ENCODE results near the gene PPP1R9A. TPM values are rescaled to one million over a fixed set of nuclear protein-coding genes. Genes with fewer than 3 reads are reported as not detected.

The PPP1R9A gene
- total RNA-seq, 2 donors from 2014 or later = 23.3 to 23.4 TPM

- TF ChIP-seq, protein P1, sequence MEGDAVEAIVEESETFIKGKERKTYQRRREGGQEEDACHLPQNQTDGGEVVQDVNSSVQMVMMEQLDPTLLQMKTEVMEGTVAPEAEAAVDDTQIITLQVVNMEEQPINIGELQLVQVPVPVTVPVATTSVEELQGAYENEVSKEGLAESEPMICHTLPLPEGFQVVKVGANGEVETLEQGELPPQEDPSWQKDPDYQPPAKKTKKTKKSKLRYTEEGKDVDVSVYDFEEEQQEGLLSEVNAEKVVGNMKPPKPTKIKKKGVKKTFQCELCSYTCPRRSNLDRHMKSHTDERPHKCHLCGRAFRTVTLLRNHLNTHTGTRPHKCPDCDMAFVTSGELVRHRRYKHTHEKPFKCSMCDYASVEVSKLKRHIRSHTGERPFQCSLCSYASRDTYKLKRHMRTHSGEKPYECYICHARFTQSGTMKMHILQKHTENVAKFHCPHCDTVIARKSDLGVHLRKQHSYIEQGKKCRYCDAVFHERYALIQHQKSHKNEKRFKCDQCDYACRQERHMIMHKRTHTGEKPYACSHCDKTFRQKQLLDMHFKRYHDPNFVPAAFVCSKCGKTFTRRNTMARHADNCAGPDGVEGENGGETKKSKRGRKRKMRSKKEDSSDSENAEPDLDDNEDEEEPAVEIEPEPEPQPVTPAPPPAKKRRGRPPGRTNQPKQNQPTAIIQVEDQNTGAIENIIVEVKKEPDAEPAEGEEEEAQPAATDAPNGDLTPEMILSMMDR (IDR thresholded peaks at IDR 0.05) = no peak
- Histone ChIP-seq H3K27me3 (no peaks in the 10 kb centered on the region), H3K4me3 (no peak overlapping the region), H3K9me3 (no peaks in the 10 kb centered on the region), H3K27ac (no peak overlapping the region), H3K4me1 (no peaks in the 10 kb centered on the region), H3K36me3 (no peaks in the 10 kb centered on the region)
- DNase-seq (ENCODE audit: low spot score) = no peak
Observed at GRCh38 chr7:94949532-94949931, 42.1 kb downstream of the PPP1R9A start.

- no peaks in the 10 kb centered on the region for H3K27me3 ChIP-seq
- DNase-seq (ENCODE audit: low spot score) = no peak
- no peaks in the 10 kb centered on the region for H3K36me3 ChIP-seq
- no peaks in the 10 kb centered on the region for H3K4me1 ChIP-seq
- no peaks in the 10 kb centered on the region for H3K9me3 ChIP-seq
- TF ChIP-seq, protein P1 (IDR thresholded peaks at IDR 0.05) = no peak
- H3K27ac ChIP-seq = no peak overlapping the region
- H3K4me3 ChIP-seq = no peak overlapping the region
Observed at GRCh38 chr7:94955807-94956206, 48.4 kb downstream of the PPP1R9A start.

DNA sequence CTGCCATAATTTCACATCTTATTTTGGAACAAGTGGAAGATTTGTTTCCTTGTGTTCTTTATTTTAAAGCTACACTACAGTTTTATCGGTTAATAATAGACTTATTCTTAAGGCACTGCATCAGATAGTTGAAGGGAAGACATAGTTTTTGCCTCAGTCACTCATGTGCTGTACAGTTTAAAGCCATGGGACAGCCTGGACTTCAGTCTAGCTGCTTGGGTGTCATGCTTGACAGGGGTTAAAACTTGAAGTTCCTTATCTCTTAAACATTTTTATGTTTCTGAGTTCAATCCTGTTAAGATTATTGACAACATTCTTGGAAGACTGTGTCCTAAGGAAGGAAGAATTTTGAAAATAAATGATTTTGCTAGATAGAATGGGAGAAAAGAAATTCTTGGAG is 49.7 kb downstream of the PPP1R9A start:
- no peak for DNase-seq (ENCODE audit: low spot score)
- TF ChIP-seq, protein P1 (IDR thresholded peaks at IDR 0.05) = no peak
- H3K4me3 ChIP-seq = no peak overlapping the region
- H3K9me3 ChIP-seq = no peaks in the 10 kb centered on the region
- no peaks in the 10 kb centered on the region for H3K36me3 ChIP-seq
- H3K27me3 ChIP-seq = no peaks in the 10 kb centered on the region
- H3K4me1 ChIP-seq = no peaks in the 10 kb centered on the region
- H3K27ac ChIP-seq = no peak overlapping the region

DNA sequence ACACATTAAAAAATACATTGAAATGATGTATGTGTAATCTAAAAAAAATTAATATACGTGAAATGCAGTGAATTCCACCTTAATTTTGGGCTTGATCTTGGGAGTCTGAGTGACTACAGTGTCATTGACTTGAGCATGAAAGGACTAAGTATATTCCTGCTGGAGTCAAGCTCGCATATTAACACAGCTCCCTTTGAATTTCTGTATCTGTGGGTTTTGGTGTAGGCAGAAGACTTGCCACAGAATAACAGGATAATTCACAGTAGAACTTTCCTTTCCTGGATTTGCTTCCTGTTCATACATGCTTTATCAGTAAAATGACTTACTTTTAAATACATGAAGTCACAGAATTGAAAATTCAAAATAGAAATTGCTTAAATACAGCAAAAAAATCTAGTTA is 55.3 kb downstream of the PPP1R9A start:
- Histone ChIP-seq H3K4me3 (no peak overlapping the region), H3K4me1 (no peaks in the 10 kb centered on the region), H3K9me3 (no peaks in the 10 kb centered on the region), H3K27ac (no peak overlapping the region), H3K27me3 (no peaks in the 10 kb centered on the region), H3K36me3 (no peaks in the 10 kb centered on the region)
- TF ChIP-seq, protein P1 (IDR thresholded peaks at IDR 0.05) = no peak
- no peak for DNase-seq (ENCODE audit: low spot score)

DNA sequence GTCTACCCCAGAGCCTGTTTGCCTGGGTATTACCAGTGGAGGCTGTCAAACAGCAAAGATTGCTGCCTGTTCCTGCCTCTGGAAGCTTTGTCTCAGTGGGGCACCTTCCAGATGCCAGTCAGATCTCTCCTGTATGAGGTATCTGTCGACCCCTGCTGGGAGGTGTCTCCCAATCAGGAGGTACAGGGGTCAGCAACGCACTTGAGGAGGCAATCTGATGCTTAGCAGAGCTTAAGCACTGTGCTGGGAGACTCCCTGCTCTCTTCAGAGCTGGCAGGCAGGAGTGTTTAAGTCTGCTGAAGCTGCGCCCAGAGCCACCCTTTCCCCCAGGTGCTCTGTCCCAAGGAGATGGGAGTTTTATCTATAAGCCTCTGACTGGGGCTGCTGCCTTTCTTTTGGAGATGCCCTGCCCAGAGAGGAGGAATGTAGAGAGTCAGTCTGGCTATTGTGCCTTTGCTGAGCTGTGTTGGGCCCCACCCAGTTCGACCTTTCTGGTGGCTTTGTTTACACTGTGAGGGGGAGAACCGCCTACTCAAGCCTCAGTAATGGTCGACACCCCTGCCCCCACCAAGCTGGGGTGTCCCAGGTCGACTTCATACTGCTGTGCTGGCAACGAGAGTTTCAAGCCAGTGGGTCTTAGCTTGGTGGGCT is 62.2 kb downstream of the PPP1R9A start:
- H3K36me3 ChIP-seq = no peaks in the 10 kb centered on the region
- TF ChIP-seq, protein P1 (IDR thresholded peaks at IDR 0.05) = no peak
- H3K9me3 ChIP-seq = no peaks in the 10 kb centered on the region
- no peak for DNase-seq (ENCODE audit: low spot score)
- no peaks in the 10 kb centered on the region for H3K27me3 ChIP-seq
- peaks cover 0 to 4% of the 10 kb centered on the region in 2 donors for H3K4me1 ChIP-seq
- H3K4me3 ChIP-seq = no peak overlapping the region
- no peak overlapping the region for H3K27ac ChIP-seq

GRCh38 chr7:94970085-94970576 is 62.7 kb downstream of the PPP1R9A start:
- Histone ChIP-seq H3K4me3 (no peak overlapping the region), H3K27me3 (no peaks in the 10 kb centered on the region), H3K27ac (no peak overlapping the region), H3K36me3 (no peaks in the 10 kb centered on the region), H3K9me3 (no peaks in the 10 kb centered on the region), H3K4me1 (peaks cover 0 to 5% of the 10 kb centered on the region in 2 donors)
- DNase-seq (ENCODE audit: low spot score) = no peak
- TF ChIP-seq, protein P1 (IDR thresholded peaks at IDR 0.05) = no peak

Data from right atrium auricular region (tissue), 2 donors.